Measurements from ENCODE around the gene KCNE2.
"Not testable (repeated sequence)": the region's sequence is repeated elsewhere in the genome, so short reads cannot be mapped to it uniquely, and the experiment has no call there.

The KCNE2 gene

GRCh38 chr21:34354836-34355235 is 9.0 kb upstream of the KCNE2 start:
- DNase-seq (ENCODE audit: low spot score) = no peak

- DNase-seq (ENCODE audit: low spot score) = no peak
Measured at GRCh38 chr21:34355570-34355969, 8.2 kb upstream of the KCNE2 start.

GRCh38 chr21:34357889-34358288 is 5.9 kb upstream of the KCNE2 start:
- no peak for DNase-seq (ENCODE audit: low spot score)

- DNase-seq (ENCODE audit: low spot score) = no peak
Measured at GRCh38 chr21:34358866-34359265, 4.9 kb upstream of the KCNE2 start.

GRCh38 chr21:34360488-34361241 is 3.1 kb upstream of the KCNE2 start:
- no peak for DNase-seq (ENCODE audit: low spot score)

- DNase-seq (ENCODE audit: low spot score) = no peak
Measured at GRCh38 chr21:34362136-34362444, 1.7 kb upstream of the KCNE2 start.

GRCh38 chr21:34362670-34363069 is 1.1 kb upstream of the KCNE2 start:
- no peak for DNase-seq (ENCODE audit: low spot score)

- no peak for DNase-seq (ENCODE audit: low spot score)
Measured at GRCh38 chr21:34364921-34365320, 1.1 kb downstream of the KCNE2 start.

GRCh38 chr21:34365809-34366208 is 2.0 kb downstream of the KCNE2 start:
- no peak for DNase-seq (ENCODE audit: low spot score)

GRCh38 chr21:34367320-34367935 is 3.6 kb downstream of the KCNE2 start:
- peak; percentile 42 for DNase-seq (ENCODE audit: low spot score)

GRCh38 chr21:34369741-34370140 is 5.9 kb downstream of the KCNE2 start:
- no peak for DNase-seq (ENCODE audit: low spot score)

- no peak for DNase-seq (ENCODE audit: low spot score)
Measured at GRCh38 chr21:34372321-34372720, 8.5 kb downstream of the KCNE2 start.

- not testable (repeated sequence) for DNase-seq (ENCODE audit: low spot score)
Measured at GRCh38 chr21:34374462-34374861, 10.7 kb downstream of the KCNE2 start.

GRCh38 chr21:34374940-34375618 is 11.3 kb downstream of the KCNE2 start, which contains the start of gene SMIM11:
Gene SMIM11 (plus strand): TSS chr21:34375507. CDS start chr21:34379505, 3,998 bp downstream.
- not testable (repeated sequence) for DNase-seq (ENCODE audit: low spot score)

- not testable (repeated sequence) for DNase-seq (ENCODE audit: low spot score)
Measured at GRCh38 chr21:34375619-34375972, 11.8 kb downstream of the KCNE2 start.

GRCh38 chr21:34383138-34383537 is 19.3 kb downstream of the KCNE2 start:
- DNase-seq (ENCODE audit: low spot score) = not testable (repeated sequence)

GRCh38 chr21:34383724-34384415 is 20.1 kb downstream of the KCNE2 start:
- DNase-seq (ENCODE audit: low spot score) = not testable (repeated sequence)

GRCh38 chr21:34400522-34400921 is 36.7 kb downstream of the KCNE2 start:
- DNase-seq (ENCODE audit: low spot score) = not testable (repeated sequence)

- DNase-seq (ENCODE audit: low spot score) = not testable (repeated sequence)
Measured at GRCh38 chr21:34404742-34405141, 40.9 kb downstream of the KCNE2 start.

GRCh38 chr21:34405686-34406085 is 41.9 kb downstream of the KCNE2 start:
- DNase-seq (ENCODE audit: low spot score) = not testable (repeated sequence)

- DNase-seq (ENCODE audit: low spot score) = not testable (repeated sequence)
Measured at GRCh38 chr21:34406102-34406501, 42.3 kb downstream of the KCNE2 start.

GRCh38 chr21:34406676-34407075 is 42.9 kb downstream of the KCNE2 start:
- DNase-seq (ENCODE audit: low spot score) = not testable (repeated sequence)

GRCh38 chr21:34407294-34407693 is 43.5 kb downstream of the KCNE2 start:
- DNase-seq (ENCODE audit: low spot score) = not testable (repeated sequence)
